Right atrium auricular region (tissue), 2 donors: ENCODE measurements around the gene CSF3. TPM values are rescaled to one million over a fixed set of nuclear protein-coding genes. Genes with fewer than 3 reads are reported as not detected.

Source experiments
- DNase-seq: peaks from one replicate; pipeline ENCODE4 v3.0.0-alpha.2; 2019; ENCODE audit warnings: low spot score
- H3K27ac ChIP-seq, 2 donors: fragments of 200-600 bp; sonication (generic); 1 replicate in 1 of 2; 2 replicates in 1 of 2; pipeline ENCODE4 v1.5.1; 2016 to 2019
- H3K27me3 ChIP-seq, 2 donors: fragments of 200-600 bp; sonication (generic); one replicate each; pipeline versions ENCODE4 v1.5.1 to v1.6.0; 2017 to 2019
- H3K36me3 ChIP-seq: fragments of 200-600 bp; sonication (generic); one replicate; pipeline ENCODE4 v1.5.1; 2016
- H3K4me1 ChIP-seq, 2 donors: fragments of 200-600 bp; sonication (generic); one replicate each; pipeline versions ENCODE4 v1.5.1 to v1.6.0; 2017 to 2019
- H3K4me3 ChIP-seq, 2 donors: fragments of 200-600 bp; sonication (generic); 1 replicate in 1 of 2; 2 replicates in 1 of 2; pipeline ENCODE4 v1.5.1; 2017 to 2019; ENCODE audit warnings: mild to moderate bottlenecking in 1 of 2, moderate library complexity in 1 of 2
- H3K9me3 ChIP-seq, 2 donors: fragments of 200-600 bp; sonication (generic); one replicate each; pipeline ENCODE4 v1.5.1; 2019
- CTCF ChIP-seq, 2 donors: fragments of 200-600 bp; sonication (generic); IDR thresholded peaks; one replicate each; pipeline ENCODE4 v1.5.1; 2019; ENCODE audit warnings: antibody characterized with exemption in 2 of 2
- total RNA-seq, 2 donors: library from RNA; depleted of rRNA; stranded (reverse); fragments of >200 nt; gene quantifications; one replicate each; pipeline ENCODE4 v1.1.0, GENCODE V29; 2016

CSF3 gene
- total RNA-seq, 2 donors from 2014 or later = 1.3 TPM; not detected in 1

GRCh38 chr17:39988206-39988810, 26.9 kb upstream of the CSF3 start:
- Histone ChIP-seq H3K9me3 (no peaks in the 10 kb centered on the region), H3K4me1 (no peaks in the 10 kb centered on the region), H3K27ac (no peak overlapping the region), H3K27me3 (no peaks in the 10 kb centered on the region), H3K36me3 (peaks cover 92% of the 10 kb centered on the region), H3K4me3 (no peak overlapping the region)
- TF ChIP-seq CTCF (IDR thresholded peaks at IDR 0.05) = no peak
- DNase-seq = no peak

GRCh38 chr17:39994448-39994847, 20.8 kb upstream of the CSF3 start:
- no peak for DNase-seq
- H3K36me3 ChIP-seq = peaks cover 83% of the 10 kb centered on the region
- H3K9me3 ChIP-seq = no peaks in the 10 kb centered on the region
- no peak overlapping the region for H3K27ac ChIP-seq
- TF ChIP-seq CTCF (IDR thresholded peaks at IDR 0.05) = no peak
- H3K27me3 ChIP-seq = no peaks in the 10 kb centered on the region
- no peaks in the 10 kb centered on the region for H3K4me1 ChIP-seq
- H3K4me3 ChIP-seq = no peak overlapping the region

GRCh38 chr17:39995438-39995837, 19.8 kb upstream of the CSF3 start:
- Histone ChIP-seq H3K36me3 (peaks cover 73% of the 10 kb centered on the region), H3K9me3 (no peaks in the 10 kb centered on the region), H3K27ac (no peak overlapping the region), H3K4me1 (no peaks in the 10 kb centered on the region), H3K4me3 (no peak overlapping the region), H3K27me3 (no peaks in the 10 kb centered on the region)
- TF ChIP-seq CTCF (IDR thresholded peaks at IDR 0.05) = no peak
- DNase-seq = no peak

GRCh38 chr17:39996162-39996561, 19.1 kb upstream of the CSF3 start:
- Histone ChIP-seq H3K9me3 (no peaks in the 10 kb centered on the region), H3K27ac (no peak overlapping the region), H3K4me1 (no peaks in the 10 kb centered on the region), H3K36me3 (peaks cover 66% of the 10 kb centered on the region), H3K4me3 (no peak overlapping the region), H3K27me3 (no peaks in the 10 kb centered on the region)
- no peak for DNase-seq
- TF ChIP-seq CTCF (IDR thresholded peaks at IDR 0.05) = no peak

- no peak overlapping the region for H3K27ac ChIP-seq
Observed at GRCh38 chr17:39996800-39997199, 18.4 kb upstream of the CSF3 start.

More at GRCh38 chr17:39996800-39997199, 18.4 kb upstream of the CSF3 start:
- H3K27me3 ChIP-seq = no peaks in the 10 kb centered on the region
- H3K4me1 ChIP-seq = no peaks in the 10 kb centered on the region
- no peak for TF ChIP-seq CTCF (IDR thresholded peaks at IDR 0.05)
- H3K4me3 ChIP-seq = no peak overlapping the region
- no peaks in the 10 kb centered on the region for H3K9me3 ChIP-seq
- peaks cover 59% of the 10 kb centered on the region for H3K36me3 ChIP-seq
- peak; percentile 70 for DNase-seq
